HepG2 (cell line): ENCODE measurements around the gene MRPS7. TPM values are rescaled to one million over a fixed set of nuclear protein-coding genes. Genes with fewer than 3 reads are reported as not detected.

Experiments used
- BORCS8-MEF2B ChIP-seq: sonication (generic); formaldehyde crosslinking; IDR thresholded peaks from 2 replicates; pipeline ENCODE4 v1.8.0; 2022; ENCODE audit warnings: mild to moderate bottlenecking, missing genetic modification reagents
- CCDC6 ChIP-seq: sonication (generic); formaldehyde crosslinking; IDR thresholded peaks from 2 replicates; pipeline ENCODE4 v1.8.1; 2022; ENCODE audit warnings: mild to moderate bottlenecking, missing genetic modification reagents, moderate library complexity
- DMAP1 ChIP-seq: IDR thresholded peaks from 2 replicates; pipeline ENCODE4 v1.6.1; 2016
- DMTF1 ChIP-seq: sonication (generic); formaldehyde crosslinking; IDR thresholded peaks from 2 replicates; pipeline ENCODE4 v1.4.0; 2020; ENCODE audit warnings: mild to moderate bottlenecking, missing genetic modification reagents
- ELF4 ChIP-seq: sonication (generic); formaldehyde crosslinking; IDR thresholded peaks from 2 replicates; pipeline ENCODE4 v1.5.0; 2020; ENCODE audit warnings: missing genetic modification reagents, mild to moderate bottlenecking, moderate library complexity, borderline replicate concordance
- HDAC2 ChIP-seq: sonication (generic); formaldehyde crosslinking; IDR thresholded peaks from 2 replicates; pipeline ENCODE4 v1.4.0; 2020; ENCODE audit warnings: missing genetic modification reagents
- HINFP ChIP-seq: sonication (generic); formaldehyde crosslinking; IDR thresholded peaks from 2 replicates; pipeline ENCODE4 v1.4.0; 2020; ENCODE audit warnings: low read depth, mild to moderate bottlenecking, missing genetic modification reagents
- HIVEP1 ChIP-seq: sonication (generic); formaldehyde crosslinking; IDR thresholded peaks from 2 replicates; pipeline ENCODE4 v1.4.0; 2020; ENCODE audit warnings: mild to moderate bottlenecking, missing genetic modification reagents
- HOMEZ ChIP-seq: IDR thresholded peaks from 2 replicates; pipeline ENCODE4 v1.6.1; 2016; ENCODE audit warnings: low read depth
- LRRFIP1 ChIP-seq: sonication (generic); formaldehyde crosslinking; conservative IDR thresholded peaks from 2 replicates; pipeline ENCODE4 v1.4.0; 2020; ENCODE audit warnings: missing genetic modification reagents
- NCOR1 ChIP-seq: fragments of 200-600 bp; sonication (generic); IDR thresholded peaks from 2 replicates; pipeline ENCODE4 v1.7.0; 2017; ENCODE audit warnings: antibody characterized with exemption, low read length, borderline replicate concordance
- NFIB ChIP-seq: sonication (generic); formaldehyde crosslinking; IDR thresholded peaks from 2 replicates; pipeline ENCODE4 v1.9.0; 2021; ENCODE audit warnings: missing genetic modification reagents, mild to moderate bottlenecking, borderline replicate concordance
- PHF20 ChIP-seq: sonication (generic); formaldehyde crosslinking; IDR thresholded peaks from 2 replicates; pipeline ENCODE4 v1.5.0; 2020; ENCODE audit warnings: mild to moderate bottlenecking, missing genetic modification reagents
- POLR2G ChIP-seq: fragments of 200-400 bp; formaldehyde crosslinking; IDR thresholded peaks from 2 replicates; pipeline ENCODE4 v1.6.1; 2018; ENCODE audit warnings: mild to moderate bottlenecking, low read depth, low read length, moderate library complexity
- PRPF4 ChIP-seq: fragments of 200-400 bp; formaldehyde crosslinking; IDR thresholded peaks from 2 replicates; pipeline ENCODE4 v1.6.1; 2016; ENCODE audit warnings: low read length, low read depth; ENCODE audit not compliant: poor library complexity, severe bottlenecking
- RAD51 ChIP-seq: fragments of 450-650 bp; IDR thresholded peaks from 2 replicates; pipeline ENCODE4 v1.6.1; 2016; ENCODE audit warnings: borderline replicate concordance
- SALL1 ChIP-seq: sonication (generic); formaldehyde crosslinking; IDR thresholded peaks from 2 replicates; pipeline ENCODE4 v1.8.0; 2022; ENCODE audit warnings: mild to moderate bottlenecking, missing genetic modification reagents
- SP5 ChIP-seq: IDR thresholded peaks from 2 replicates; pipeline ENCODE4 v1.6.1; 2016; ENCODE audit warnings: low read depth, borderline replicate concordance
- ZBTB38 ChIP-seq: sonication (generic); formaldehyde crosslinking; IDR thresholded peaks from 2 replicates; pipeline ENCODE4 v1.5.1; 2020; ENCODE audit warnings: mild to moderate bottlenecking, missing genetic modification reagents
- ZMYM3 ChIP-seq: sonication (generic); formaldehyde crosslinking; IDR thresholded peaks from 2 replicates; pipeline ENCODE4 v1.5.1; 2020; ENCODE audit warnings: mild to moderate bottlenecking, missing genetic modification reagents
- ZNF230 ChIP-seq: sonication (generic); formaldehyde crosslinking; IDR thresholded peaks from 2 replicates; pipeline ENCODE4 v1.4.0; 2020; ENCODE audit warnings: mild to moderate bottlenecking, missing genetic modification reagents
- ZNF263 ChIP-seq: sonication (generic); formaldehyde crosslinking; IDR thresholded peaks from 2 replicates; pipeline ENCODE4 v1.4.0; 2020; ENCODE audit warnings: missing genetic modification reagents
- ZNF546 ChIP-seq: sonication (generic); formaldehyde crosslinking; conservative IDR thresholded peaks from 2 replicates; pipeline ENCODE4 v1.8.1; 2023; ENCODE audit warnings: mild to moderate bottlenecking, missing genetic modification reagents
- ZNF670 ChIP-seq: sonication (generic); formaldehyde crosslinking; IDR thresholded peaks from 2 replicates; pipeline ENCODE4 v1.8.0; 2022; ENCODE audit warnings: mild to moderate bottlenecking, missing genetic modification reagents, borderline replicate concordance
- polyA plus RNA-seq, 8 experiments: library from polyadenylated mRNA; depleted of rRNA in 3 of 8; stranded (reverse) in 7 of 8; unstranded in 1 of 8; fragments of >200 nt; fragmentation: Illumina TruSeq in 4 of 8; extraction: Trizol in 4 of 8; gene quantifications; 2 replicates each; pipeline versions ENCODE4 v1.2.1 to v1.2.3, GENCODE V29; 2011 to 2016; ENCODE audit warnings: low read depth in 4 of 8, missing spikeins in 1 of 8, mixed read lengths in 1 of 8; ENCODE audit not compliant: insufficient read depth in 1 of 8
- total RNA-seq, 5 experiments: library from RNA; depleted of rRNA; stranded (reverse); fragments of >200 nt; fragmentation: Illumina TruSeq; extraction: Trizol; gene quantifications; 2 replicates each; pipeline ENCODE4 v1.2.3, GENCODE V29; 2016; ENCODE audit warnings: low read depth in 1 of 5

Gene MRPS7
- total and polyA plus RNA-seq, 2 of the 13 experiments (the other 11 are each of a cell fraction or from before 2014, with no cell fraction given) = 97.0 to 162 TPM

- TF ChIP-seq NFIB (CRISPR knock-in tag) (no peak), HDAC2 (CRISPR knock-in tag) (no peak), RAD51 (no peak), BORCS8-MEF2B (CRISPR knock-in tag) (no peak), ZNF263 (CRISPR knock-in tag) (no peak), DMAP1 (CRISPR knock-in tag) (no peak), PRPF4 (peak; percentile 91), SALL1 (CRISPR knock-in tag) (no peak), SP5 (CRISPR knock-in tag) (no peak), ZNF546 (CRISPR knock-in tag) (0 out of 2 replicates have a peak, but pooled peaks have one; percentile 9), ZNF230 (CRISPR knock-in tag) (no peak), HIVEP1 (CRISPR knock-in tag) (no peak), POLR2G (no peak), ZMYM3 (0 out of 2 replicates have a peak, but pooled peaks have one; percentile 4), HINFP (0 out of 2 replicates have a peak, but pooled peaks have one; percentile 7), LRRFIP1 (no peak), CCDC6 (CRISPR knock-in tag) (no peak; the same call in 1 of the 2 replicates), PHF20 (no peak), ZBTB38 (CRISPR knock-in tag) (0 out of 2 replicates have a peak, but pooled peaks have one; percentile 13), ELF4 (CRISPR knock-in tag) (no peak), NCOR1 (0 out of 2 replicates have a peak, but pooled peaks have one; percentile 8), DMTF1 (CRISPR knock-in tag) (no peak), HOMEZ (no peak), ZNF670 (CRISPR knock-in tag) (no peak)
These were observed 28.2 kb downstream of the MRPS7 start (continued) for GRCh38 chr17:75289832-75290337.
